Measurements from ENCODE around the gene CCNYL1. TPM values are rescaled to one million over a fixed set of nuclear protein-coding genes. Genes with fewer than 3 reads are reported as not detected.

CCNYL1 gene
- total RNA-seq, 2 donors from 2014 or later: 12.1 to 14.3 TPM

Other genes starting within 250 kb of the CCNYL1 start
- 10 to 100 TPM; 73.7 to 89.3 TPM for gene CREB1, start 181.7 kb upstream of the CCNYL1 start, total RNA-seq
- gene METTL21A, start 86.2 kb upstream of the CCNYL1 start, total RNA-seq: 10 to 100 TPM in 1 of 2 donors, 1 to 10 TPM in 1; 6.9 to 13.9 TPM
- under 1 TPM; 0.16 to 0.17 TPM for gene FZD5, start 58.3 kb downstream of the CCNYL1 start, total RNA-seq